HepG2 (cell line): ENCODE results near the gene TAAR9. TPM values are rescaled to one million over a fixed set of nuclear protein-coding genes. Genes with fewer than 3 reads are reported as not detected.

Source experiments
- ATAC-seq: fragments of 200-7000 bp; cut with Tn5 transposase; 3 replicates; pipeline ENCODE4 v1.9.1; 2020; ENCODE audit warnings: mild to moderate bottlenecking, moderate library complexity
- BruUV-seq: library from RNA; stranded (reverse); fragments of 400-500 nt; replicated peaks from 2 replicates; lab custom pipeline; 2021; lab: Mats Ljungman, UMichigan
- CTCF ChIA-PET: fragments of 300-600 bp; formaldehyde crosslinking; extraction: SDS; loops from one replicate; lab custom pipeline; 2021; ENCODE audit warnings: low total read pairs, inconsistent platforms, low intra/inter-chr PET ratio; lab: Yijun Ruan, JAX
- POLR2A ChIA-PET: fragments of 350-600 bp; sonication (Branson Sonifier 250); formaldehyde crosslinking; loops from one replicate; lab custom pipeline; 2020; ENCODE audit warnings: antibody characterized with exemption, inconsistent platforms; lab: Yijun Ruan, JAX
- DNase-seq: peaks from one replicate; pipeline ENCODE4 v3.0.0-alpha.2; 2015; ENCODE audit warnings: low spot score
- FAIRE-seq: peaks from 3 replicates; lab custom pipeline; 2011; peaks lifted over from hg19 to GRCh38; lab: Jason Lieb, UNC
- H2AFZ ChIP-seq: one replicate; pipeline ENCODE4 v1.6.1; 2011; ENCODE audit warnings: low read length, inconsistent platforms
- H3K27ac ChIP-seq: fragments of 300-600 bp; 3 replicates; pipeline ENCODE4 v1.8.0; 2011; ENCODE audit warnings: mixed run types, mild to moderate bottlenecking, mixed read lengths, low read length, inconsistent platforms; ENCODE audit not compliant: insufficient read depth; ENCODE audit errors: extremely low read length
- H3K27me3 ChIP-seq, 2 experiments: fragments of 200-600 bp in 1 of 2; 2 replicates in 1 of 2; 3 replicates in 1 of 2; pipeline versions ENCODE4 v1.6.0 to v1.8.0; 2011; ENCODE audit warnings: low read length in 2 of 2, mild to moderate bottlenecking in 2 of 2, moderate library complexity in 2 of 2, inconsistent platforms in 1 of 2; ENCODE audit not compliant: insufficient read depth in 2 of 2, control insufficient read depth in 1 of 2
- H3K36me3 ChIP-seq, 2 experiments: fragments of 200-600 bp in 1 of 2; replicated peaks in 1 of 2; 2 replicates in 1 of 2; 3 replicates in 1 of 2; pipeline versions ENCODE4 v1.5.1 to v1.8.0; 2011; ENCODE audit warnings: low read length in 2 of 2, inconsistent platforms in 1 of 2; ENCODE audit not compliant: insufficient read depth in 2 of 2, control insufficient read depth in 1 of 2
- H3K4me1 ChIP-seq: 2 replicates; pipeline ENCODE4 v1.5.1; 2012; ENCODE audit warnings: low read length, inconsistent platforms; ENCODE audit not compliant: insufficient read depth
- H3K4me2 ChIP-seq: 2 replicates; pipeline ENCODE4 v1.6.0; 2011; ENCODE audit warnings: low read depth, low read length, inconsistent platforms
- H3K4me3 ChIP-seq, 3 experiments: fragments of 200-600 bp in 1 of 3; sonication (generic), shearing (Covaris generic) in 1 of 3; replicated peaks in 1 of 3; 2 replicates each; pipeline ENCODE4 v1.5.1; 2011 to 2016; ENCODE audit warnings: low read length in 3 of 3, inconsistent platforms in 2 of 3, low read depth in 2 of 3, mild to moderate bottlenecking in 2 of 3, control low read depth in 1 of 3, mixed read lengths in 1 of 3; ENCODE audit not compliant: insufficient read depth in 1 of 3
- H3K79me2 ChIP-seq: one replicate; pipeline ENCODE4 v1.6.1; 2011; ENCODE audit warnings: low read length, inconsistent platforms; ENCODE audit not compliant: insufficient read depth
- H3K9ac ChIP-seq: 2 replicates; pipeline ENCODE4 v1.6.0; 2011; ENCODE audit warnings: mild to moderate bottlenecking, low read depth, low read length, inconsistent platforms; ENCODE audit not compliant: insufficient read depth
- H3K9me3 ChIP-seq: 2 replicates; pipeline ENCODE4 v1.5.1; 2012; ENCODE audit warnings: mild to moderate bottlenecking, low read length
- H4K20me1 ChIP-seq: 2 replicates; pipeline ENCODE4 v1.6.0; 2011; ENCODE audit warnings: inconsistent platforms, mild to moderate bottlenecking, low read length, moderate library complexity; ENCODE audit not compliant: insufficient read depth
- ARNT ChIP-seq: fragments of 450-650 bp; IDR thresholded peaks from 2 replicates; pipeline ENCODE4 v1.6.1; 2017
- JUN ChIP-seq: sonication (generic); formaldehyde crosslinking; IDR thresholded peaks from 2 replicates; pipeline ENCODE4 v1.4.0; 2020; ENCODE audit warnings: mild to moderate bottlenecking, missing genetic modification reagents
- KDM2A ChIP-seq: sonication (generic); formaldehyde crosslinking; IDR thresholded peaks from 2 replicates; pipeline ENCODE4 v1.4.0; 2020; ENCODE audit warnings: low read depth, missing genetic modification reagents, borderline replicate concordance
- MIER3 ChIP-seq: IDR thresholded peaks from 2 replicates; pipeline ENCODE4 v1.6.1; 2016; ENCODE audit warnings: missing compliant biosample characterization, borderline replicate concordance
- THAP11 ChIP-seq: IDR thresholded peaks from 2 replicates; pipeline ENCODE4 v1.6.1; 2016; ENCODE audit warnings: missing biosample characterization, missing genetic modification reagents
- ZKSCAN1 ChIP-seq: fragments of 150-350 bp; IDR thresholded peaks from 2 replicates; pipeline ENCODE4 v1.6.1; 2014; ENCODE audit warnings: low read length
- ZNF510 ChIP-seq: sonication (generic); formaldehyde crosslinking; IDR thresholded peaks from 2 replicates; pipeline ENCODE4 v1.4.0; 2020; ENCODE audit warnings: low read depth, mild to moderate bottlenecking, missing genetic modification reagents
- ZNF709 ChIP-seq: sonication (generic); formaldehyde crosslinking; IDR thresholded peaks from 2 replicates; pipeline ENCODE4 v1.5.0; 2020; ENCODE audit warnings: mild to moderate bottlenecking, missing genetic modification reagents
- ZSCAN29 ChIP-seq: sonication (generic); formaldehyde crosslinking; conservative IDR thresholded peaks from 2 replicates; pipeline ENCODE4 v1.4.0; 2020; ENCODE audit warnings: mild to moderate bottlenecking, missing genetic modification reagents
- WGBS: methylation state at CpG from one replicate; pipeline ENCODE4 v1.1.6; 2017; ENCODE audit warnings: low lambda C conversion rate; 5-methylcytosine and 5-hydroxymethylcytosine counted together
- in situ Hi-C: cut with HindIII; loops from 2 replicates; pipeline ENCODE4 v1.10.0; 2017; ENCODE audit warnings: low pct_unique_long_range_greater_than_20kb; ENCODE audit not compliant: extremely low pct_ligation_motif_present
- intact Hi-C: fragments of 100-400 bp; cut with micrococcal nuclease; formaldehyde crosslinking; loops from one replicate; pipeline ENCODE4 v1.10.0; 2022; ENCODE audit not compliant: unreplicated experiment
- polyA plus RNA-seq, 8 experiments: library from polyadenylated mRNA; depleted of rRNA in 3 of 8; stranded (reverse) in 7 of 8; unstranded in 1 of 8; fragments of >200 nt; fragmentation: Illumina TruSeq in 4 of 8; extraction: Trizol in 4 of 8; gene quantifications; 2 replicates each; pipeline versions ENCODE4 v1.2.1 to v1.2.3, GENCODE V29; 2011 to 2016; ENCODE audit warnings: low read depth in 4 of 8, missing spikeins in 1 of 8, mixed read lengths in 1 of 8; ENCODE audit not compliant: insufficient read depth in 1 of 8
- total RNA-seq, 5 experiments: library from RNA; depleted of rRNA; stranded (reverse); fragments of >200 nt; fragmentation: Illumina TruSeq; extraction: Trizol; gene quantifications; 2 replicates each; pipeline ENCODE4 v1.2.3, GENCODE V29; 2016; ENCODE audit warnings: low read depth in 1 of 5
- TF ChIP-seq, protein P1 (sequence below): sonication (generic); formaldehyde crosslinking; IDR thresholded peaks from 2 replicates; pipeline ENCODE4 v1.4.0; 2020; ENCODE audit warnings: missing genetic modification reagents, mild to moderate bottlenecking, borderline replicate concordance
- TF ChIP-seq, protein P2 (sequence below): sonication (generic); formaldehyde crosslinking; IDR thresholded peaks from 2 replicates; pipeline ENCODE4 v1.4.0; 2020; ENCODE audit warnings: mild to moderate bottlenecking, missing genetic modification reagents
- TF ChIP-seq, protein P3 (sequence below), 2 experiments: sonication (generic) in 1 of 2; formaldehyde crosslinking in 1 of 2; IDR thresholded peaks; 2 replicates each; pipeline versions ENCODE4 v1.4.0 to v1.6.1; 2016 to 2020; ENCODE audit warnings: borderline replicate concordance in 1 of 2, low read depth in 1 of 2, mild to moderate bottlenecking in 1 of 2, missing genetic modification reagents in 1 of 2
- TF ChIP-seq, protein P4 (sequence below): sonication (generic); formaldehyde crosslinking; IDR thresholded peaks from 2 replicates; pipeline ENCODE4 v1.5.0; 2020; ENCODE audit warnings: missing genetic modification reagents

TAAR9 gene
- total and polyA plus RNA-seq, 2 of the 13 experiments (the other 11 are each of a cell fraction or from before 2014, with no cell fraction given), result 0.07 TPM; not detected in 1

DNA sequence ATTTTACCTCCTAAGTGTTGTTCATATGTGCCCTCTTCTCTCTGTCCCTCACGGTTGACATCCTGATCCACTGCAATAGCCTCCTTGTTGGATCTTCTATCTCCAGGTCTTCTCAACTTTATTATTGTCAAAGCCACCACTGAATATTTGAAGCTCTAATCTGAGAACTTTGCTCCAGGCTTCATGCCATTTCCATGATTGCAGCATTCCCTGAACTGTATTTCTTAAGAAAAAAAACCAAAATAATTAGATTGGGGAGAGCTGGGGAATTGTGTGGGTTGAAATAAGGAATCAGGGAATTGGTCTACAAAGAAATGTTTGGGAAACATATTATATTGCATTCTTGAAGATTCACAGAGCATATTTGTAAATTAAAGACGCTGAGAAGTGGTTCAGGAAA, 22.7 kb upstream of the TAAR9 start (continued):
- TF ChIP-seq, protein P1, sequence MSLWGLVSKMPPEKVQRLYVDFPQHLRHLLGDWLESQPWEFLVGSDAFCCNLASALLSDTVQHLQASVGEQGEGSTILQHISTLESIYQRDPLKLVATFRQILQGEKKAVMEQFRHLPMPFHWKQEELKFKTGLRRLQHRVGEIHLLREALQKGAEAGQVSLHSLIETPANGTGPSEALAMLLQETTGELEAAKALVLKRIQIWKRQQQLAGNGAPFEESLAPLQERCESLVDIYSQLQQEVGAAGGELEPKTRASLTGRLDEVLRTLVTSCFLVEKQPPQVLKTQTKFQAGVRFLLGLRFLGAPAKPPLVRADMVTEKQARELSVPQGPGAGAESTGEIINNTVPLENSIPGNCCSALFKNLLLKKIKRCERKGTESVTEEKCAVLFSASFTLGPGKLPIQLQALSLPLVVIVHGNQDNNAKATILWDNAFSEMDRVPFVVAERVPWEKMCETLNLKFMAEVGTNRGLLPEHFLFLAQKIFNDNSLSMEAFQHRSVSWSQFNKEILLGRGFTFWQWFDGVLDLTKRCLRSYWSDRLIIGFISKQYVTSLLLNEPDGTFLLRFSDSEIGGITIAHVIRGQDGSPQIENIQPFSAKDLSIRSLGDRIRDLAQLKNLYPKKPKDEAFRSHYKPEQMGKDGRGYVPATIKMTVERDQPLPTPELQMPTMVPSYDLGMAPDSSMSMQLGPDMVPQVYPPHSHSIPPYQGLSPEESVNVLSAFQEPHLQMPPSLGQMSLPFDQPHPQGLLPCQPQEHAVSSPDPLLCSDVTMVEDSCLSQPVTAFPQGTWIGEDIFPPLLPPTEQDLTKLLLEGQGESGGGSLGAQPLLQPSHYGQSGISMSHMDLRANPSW (CRISPR knock-in tag), result no peak
- TF ChIP-seq ZKSCAN1 (no peak), ZNF510 (no peak), MIER3 (no peak)
- TF ChIP-seq, protein P2, sequence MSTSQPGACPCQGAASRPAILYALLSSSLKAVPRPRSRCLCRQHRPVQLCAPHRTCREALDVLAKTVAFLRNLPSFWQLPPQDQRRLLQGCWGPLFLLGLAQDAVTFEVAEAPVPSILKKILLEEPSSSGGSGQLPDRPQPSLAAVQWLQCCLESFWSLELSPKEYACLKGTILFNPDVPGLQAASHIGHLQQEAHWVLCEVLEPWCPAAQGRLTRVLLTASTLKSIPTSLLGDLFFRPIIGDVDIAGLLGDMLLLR (CRISPR knock-in tag), result no peak

DNA sequence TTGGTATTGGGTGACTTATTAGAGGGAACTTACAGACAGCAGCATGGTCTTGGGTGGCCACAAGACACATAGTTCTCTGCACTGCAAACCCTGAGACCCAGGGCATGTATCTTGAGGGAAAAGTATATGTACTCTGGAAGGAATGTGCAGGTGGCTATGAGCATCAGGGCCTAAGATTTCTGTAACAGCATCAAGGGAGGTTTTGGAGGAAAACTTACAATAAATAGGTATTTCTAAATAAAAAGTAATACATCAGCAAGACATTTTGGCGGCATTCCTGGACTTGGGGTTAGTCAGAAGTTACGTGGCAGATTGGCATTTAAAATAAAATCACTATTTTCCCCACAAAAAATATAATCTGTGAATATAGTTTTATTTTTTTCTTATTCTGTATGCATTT, 17.1 kb upstream of the TAAR9 start:
- H3K27me3 ChIP-seq, result no peaks in the 10 kb centered on the region
- no peaks in the 10 kb centered on the region for H3K9me3 ChIP-seq
- DNase-seq, result no peak
- 50% methylated on average over 2 of the region's 2 CpGs for WGBS
- intact Hi-C loops, result no loop called here
- no peak overlapping the region for H3K27ac ChIP-seq
- TF ChIP-seq, protein P3, sequence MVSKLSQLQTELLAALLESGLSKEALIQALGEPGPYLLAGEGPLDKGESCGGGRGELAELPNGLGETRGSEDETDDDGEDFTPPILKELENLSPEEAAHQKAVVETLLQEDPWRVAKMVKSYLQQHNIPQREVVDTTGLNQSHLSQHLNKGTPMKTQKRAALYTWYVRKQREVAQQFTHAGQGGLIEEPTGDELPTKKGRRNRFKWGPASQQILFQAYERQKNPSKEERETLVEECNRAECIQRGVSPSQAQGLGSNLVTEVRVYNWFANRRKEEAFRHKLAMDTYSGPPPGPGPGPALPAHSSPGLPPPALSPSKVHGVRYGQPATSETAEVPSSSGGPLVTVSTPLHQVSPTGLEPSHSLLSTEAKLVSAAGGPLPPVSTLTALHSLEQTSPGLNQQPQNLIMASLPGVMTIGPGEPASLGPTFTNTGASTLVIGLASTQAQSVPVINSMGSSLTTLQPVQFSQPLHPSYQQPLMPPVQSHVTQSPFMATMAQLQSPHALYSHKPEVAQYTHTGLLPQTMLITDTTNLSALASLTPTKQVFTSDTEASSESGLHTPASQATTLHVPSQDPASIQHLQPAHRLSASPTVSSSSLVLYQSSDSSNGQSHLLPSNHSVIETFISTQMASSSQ (IDR thresholded peaks at IDR 0.05; ENCODE audit: low read depth), result no peak
- TF ChIP-seq, protein P3 (CRISPR knock-in tag; IDR thresholded peaks at IDR 0.05; ENCODE audit: borderline replicate concordance), result no peak
- TF ChIP-seq THAP11 (CRISPR knock-in tag) (no peak), ARNT (no peak), ZSCAN29 (no peak), KDM2A (CRISPR knock-in tag) (no peak), JUN (CRISPR knock-in tag) (no peak), ZNF709 (CRISPR knock-in tag) (no peak)
- TF ChIP-seq, protein P2 (CRISPR knock-in tag), result no peak
- TF ChIP-seq, protein P4, sequence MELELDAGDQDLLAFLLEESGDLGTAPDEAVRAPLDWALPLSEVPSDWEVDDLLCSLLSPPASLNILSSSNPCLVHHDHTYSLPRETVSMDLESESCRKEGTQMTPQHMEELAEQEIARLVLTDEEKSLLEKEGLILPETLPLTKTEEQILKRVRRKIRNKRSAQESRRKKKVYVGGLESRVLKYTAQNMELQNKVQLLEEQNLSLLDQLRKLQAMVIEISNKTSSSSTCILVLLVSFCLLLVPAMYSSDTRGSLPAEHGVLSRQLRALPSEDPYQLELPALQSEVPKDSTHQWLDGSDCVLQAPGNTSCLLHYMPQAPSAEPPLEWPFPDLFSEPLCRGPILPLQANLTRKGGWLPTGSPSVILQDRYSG (CRISPR knock-in tag), result no peak
- TF ChIP-seq, all 625 proteins: peak for 0
- Histone ChIP-seq H3K79me2 (no peaks in the 10 kb centered on the region), H3K4me2 (no peak overlapping the region), H2AFZ (no peak overlapping the region), H3K36me3 (no peaks in the 10 kb centered on the region), H3K9ac (no peak overlapping the region), H3K4me3 (no peak overlapping the region), H4K20me1 (no peaks in the 10 kb centered on the region), H3K4me1 (no peaks in the 10 kb centered on the region)
- no peak for FAIRE-seq
- CTCF ChIA-PET, result no interaction called here
- no peak for ATAC-seq
- POLR2A ChIA-PET, result no interaction called here
- BruUV-seq, result no TSS peak
- in situ Hi-C loops, result no loop called here
